BLaER1 treated with 17β-estradiol and CSF1 and Interleukin-3, amounts not matched to agents 10 nM and 100 nM (cell line): Measurements from ENCODE around the gene STRN.
"Not testable (repeated sequence)": the region's sequence is repeated elsewhere in the genome, so short reads cannot be mapped to it uniquely, and the experiment has no call there.

ENCODE experiments used
- H3K27ac ChIP-seq, 11 experiments: shearing (Covaris generic); formaldehyde crosslinking; 2 replicates each; pipeline ENCODE4 v1.8.1; 2022
- H3K27me3 ChIP-seq, 11 experiments: shearing (Covaris generic); formaldehyde crosslinking; 2 replicates each; pipeline ENCODE4 v1.8.1; 2022
- H3K36me3 ChIP-seq, 11 experiments: shearing (Covaris generic); formaldehyde crosslinking; 2 replicates each; pipeline ENCODE4 v1.8.1; 2022
- H3K4me1 ChIP-seq, 10 experiments: shearing (Covaris generic); formaldehyde crosslinking; 2 replicates each; pipeline ENCODE4 v1.8.1; 2022
- H3K4me2 ChIP-seq, 11 experiments: shearing (Covaris generic); formaldehyde crosslinking; 2 replicates each; pipeline ENCODE4 v1.8.1; 2022
- H3K4me3 ChIP-seq, 10 experiments: shearing (Covaris generic); formaldehyde crosslinking; 2 replicates each; pipeline ENCODE4 v1.8.1; 2022
- H3K9ac ChIP-seq, 11 experiments: shearing (Covaris generic); formaldehyde crosslinking; 2 replicates each; pipeline ENCODE4 v1.8.1; 2022
- H3K9me3 ChIP-seq, 11 experiments: shearing (Covaris generic); formaldehyde crosslinking; replicated peaks in 1 of 11; 2 replicates each; pipeline ENCODE4 v1.8.1; 2022
- H4K20me1 ChIP-seq, 11 experiments: shearing (Covaris generic); formaldehyde crosslinking; 2 replicates each; pipeline ENCODE4 v1.8.1; 2022
- Cebpa-rat ChIP-seq, 11 experiments: shearing (Covaris generic); IDR thresholded peaks; 2 replicates each; pipeline ENCODE4 v1.8.1; 2022

The STRN gene

DNA sequence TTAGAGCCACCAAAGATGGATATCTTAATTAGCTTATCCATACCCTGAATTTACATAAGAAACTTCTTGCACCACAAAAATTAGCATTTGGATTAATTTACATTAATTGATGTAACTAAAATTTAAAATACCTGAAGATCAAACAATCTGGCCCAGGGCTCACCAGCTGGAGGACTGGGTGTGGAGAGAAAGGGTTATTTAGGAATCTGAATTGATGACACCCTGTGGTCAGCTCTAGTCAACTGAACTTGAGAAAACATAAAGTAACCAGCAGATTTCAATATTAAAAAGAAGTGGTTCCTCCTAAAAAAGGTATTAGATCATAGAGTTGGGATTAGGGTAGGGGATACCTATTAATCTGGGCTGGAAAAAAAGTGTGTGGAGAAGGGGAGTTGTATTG is 122.5 kb downstream of the STRN start:
- H3K36me3 ChIP-seq: peaks cover 11 to 57% (median 27%) of the 10 kb centered on the region in 11 experiments; a peak in 21 of 22 replicates
- H4K20me1 ChIP-seq: no peaks in the 10 kb centered on the region
- H3K4me3 ChIP-seq: no peak overlapping the region
- H3K27me3 ChIP-seq: no peaks in the 10 kb centered on the region
- no peaks in the 10 kb centered on the region for H3K9me3 ChIP-seq
- no peak overlapping the region for H3K9ac ChIP-seq
- no peak overlapping the region for H3K4me2 ChIP-seq
- TF ChIP-seq Cebpa-rat (IDR thresholded peaks at IDR 0.05): no peak
- H3K27ac ChIP-seq: no peak overlapping the region
- H3K4me1 ChIP-seq: no peaks in the 10 kb centered on the region

DNA sequence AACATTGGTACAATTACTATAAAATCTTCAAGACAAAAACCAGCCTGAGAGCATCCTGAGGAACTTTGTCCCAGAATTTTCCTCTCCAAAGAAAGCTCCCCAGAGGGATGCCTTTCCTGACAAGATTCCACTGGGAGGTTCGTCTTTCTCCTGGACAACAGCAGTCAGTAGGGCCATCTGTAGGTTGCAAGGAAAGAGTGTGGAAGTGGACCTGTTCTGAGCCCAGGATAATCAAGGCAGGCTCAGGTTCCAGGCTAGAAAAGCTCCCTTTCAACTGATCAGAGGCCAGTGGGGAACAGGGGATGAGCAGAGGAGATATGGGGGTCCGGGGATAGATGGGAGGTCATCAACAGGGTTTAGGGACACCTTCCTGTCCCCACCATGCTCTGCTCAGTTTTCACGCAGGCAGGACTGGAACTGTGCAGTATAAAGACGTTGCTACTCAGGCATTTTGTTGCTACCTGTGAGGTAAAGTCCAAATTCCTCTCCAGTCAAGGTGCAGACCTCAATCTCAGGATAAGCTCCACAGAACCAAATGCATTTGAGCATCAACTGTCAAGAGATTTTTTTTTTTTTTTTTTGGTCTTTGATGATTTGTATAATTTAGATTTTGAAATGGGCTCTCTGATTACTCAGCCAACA is 126.2 kb downstream of the STRN start:
- peaks cover 0 to 30% (median 12%) of the 10 kb centered on the region in 11 experiments; a peak in 9 of 22 replicates for H3K36me3 ChIP-seq
- no peaks in the 10 kb centered on the region for H3K27me3 ChIP-seq
- no peak for TF ChIP-seq Cebpa-rat (IDR thresholded peaks at IDR 0.05)
- H3K27ac ChIP-seq: no peak overlapping the region
- no peak overlapping the region for H3K9ac ChIP-seq
- H3K4me3 ChIP-seq: no peak overlapping the region
- 0 out of 22 replicates have a peak, but pooled peaks cover 0 to 4% (median 0%) of the 10 kb centered on the region in 11 experiments for H3K9me3 ChIP-seq
- no peaks in the 10 kb centered on the region for H4K20me1 ChIP-seq
- H3K4me2 ChIP-seq: no peak overlapping the region
- no peaks in the 10 kb centered on the region for H3K4me1 ChIP-seq

- Histone ChIP-seq H3K36me3 (no peaks in the 10 kb centered on the region), H3K9ac (no peak overlapping the region), H3K27me3 (no peaks in the 10 kb centered on the region), H3K4me3 (no peak overlapping the region), H3K4me1 (no peaks in the 10 kb centered on the region), H3K27ac (no peak overlapping the region), H4K20me1 (no peaks in the 10 kb centered on the region), H3K9me3 (peaks cover 0 to 13% (median 0%) of the 10 kb centered on the region in 11 experiments; a peak in 5 of 22 replicates), H3K4me2 (no peak overlapping the region)
- no peak for TF ChIP-seq Cebpa-rat (IDR thresholded peaks at IDR 0.05)
Measured at GRCh38 chr2:36834731-36835524, 131.4 kb downstream of the STRN start.

DNA sequence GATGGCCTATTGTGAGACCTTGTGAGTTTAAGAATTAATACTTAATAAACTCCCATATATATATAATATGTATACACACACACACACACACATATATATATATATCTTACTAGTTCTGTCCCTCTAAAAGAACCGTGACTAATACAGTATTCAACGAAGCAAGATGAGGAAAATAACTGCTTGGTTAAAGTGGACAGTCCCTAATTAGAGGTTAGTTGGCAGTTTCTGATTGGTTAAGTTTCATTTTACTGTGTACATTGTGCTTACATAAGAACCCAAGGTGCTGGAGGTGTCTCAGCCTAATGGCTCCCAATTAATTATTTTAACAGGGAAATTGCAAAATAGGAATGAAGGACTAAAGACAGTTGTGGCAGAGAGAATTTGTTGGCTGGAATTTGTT is 132.1 kb downstream of the STRN start:
- Histone ChIP-seq H3K4me3 (no peak overlapping the region), H3K4me2 (no peak overlapping the region), H3K27me3 (no peaks in the 10 kb centered on the region), H3K9ac (no peak overlapping the region), H3K9me3 (peaks cover 0 to 13% (median 0%) of the 10 kb centered on the region in 11 experiments; a peak in 5 of 22 replicates), H4K20me1 (no peaks in the 10 kb centered on the region), H3K4me1 (no peaks in the 10 kb centered on the region), H3K27ac (no peak overlapping the region), H3K36me3 (no peaks in the 10 kb centered on the region)
- TF ChIP-seq Cebpa-rat (IDR thresholded peaks at IDR 0.05): no peak

DNA sequence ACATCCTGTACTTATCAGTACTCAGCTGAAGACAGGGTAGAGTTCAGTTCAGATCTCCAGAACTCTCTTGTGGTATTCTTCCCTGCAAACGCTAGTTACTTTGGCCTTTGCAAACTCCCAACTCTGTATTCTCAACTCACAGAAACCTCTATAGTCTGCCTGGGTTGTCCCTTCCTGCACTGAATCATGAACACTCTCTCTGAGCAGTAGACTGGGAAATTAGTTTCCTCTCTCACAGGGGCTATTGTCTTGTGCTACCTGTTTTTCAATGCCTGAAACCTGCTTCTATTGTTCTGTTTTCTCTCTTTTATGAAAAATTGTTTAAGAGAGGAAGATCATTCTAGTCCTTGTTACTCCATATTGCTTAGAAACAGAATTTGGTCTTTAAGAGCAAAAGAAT is 135.2 kb downstream of the STRN start:
- Histone ChIP-seq H3K4me3 (no peak overlapping the region), H3K27ac (no peak overlapping the region), H3K36me3 (no peaks in the 10 kb centered on the region), H3K4me2 (no peak overlapping the region), H3K4me1 (no peaks in the 10 kb centered on the region), H3K27me3 (no peaks in the 10 kb centered on the region), H3K9ac (no peak overlapping the region), H3K9me3 (peaks cover 0 to 11% (median 0%) of the 10 kb centered on the region in 11 experiments; a peak in 5 of 22 replicates), H4K20me1 (no peaks in the 10 kb centered on the region)
- no peak for TF ChIP-seq Cebpa-rat (IDR thresholded peaks at IDR 0.05)

DNA sequence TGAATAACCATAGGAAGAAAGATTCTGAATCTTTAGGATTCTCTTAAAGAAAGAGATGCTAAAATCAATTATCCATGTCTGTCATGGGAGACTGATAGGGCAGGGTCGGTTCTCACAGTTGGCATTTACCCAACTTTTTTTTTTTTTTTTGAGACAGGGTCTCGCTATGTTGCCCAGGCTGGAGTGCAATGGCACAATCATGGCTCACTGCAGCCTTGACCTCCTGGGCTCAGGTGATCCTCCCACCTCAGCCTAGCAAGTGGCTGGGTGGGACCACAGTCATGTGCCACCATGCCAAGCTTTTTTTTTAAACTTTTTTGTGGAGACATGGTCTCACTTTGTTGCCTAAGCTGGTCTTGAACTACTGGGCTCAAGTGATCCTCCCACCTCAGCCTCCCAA is 141.7 kb downstream of the STRN start:
- not testable (repeated sequence) for H3K4me1 ChIP-seq, H3K36me3 ChIP-seq, H3K4me2 ChIP-seq, H3K9me3 ChIP-seq, H4K20me1 ChIP-seq, H3K9ac ChIP-seq, H3K27me3 ChIP-seq, H3K4me3 ChIP-seq, H3K27ac ChIP-seq

DNA sequence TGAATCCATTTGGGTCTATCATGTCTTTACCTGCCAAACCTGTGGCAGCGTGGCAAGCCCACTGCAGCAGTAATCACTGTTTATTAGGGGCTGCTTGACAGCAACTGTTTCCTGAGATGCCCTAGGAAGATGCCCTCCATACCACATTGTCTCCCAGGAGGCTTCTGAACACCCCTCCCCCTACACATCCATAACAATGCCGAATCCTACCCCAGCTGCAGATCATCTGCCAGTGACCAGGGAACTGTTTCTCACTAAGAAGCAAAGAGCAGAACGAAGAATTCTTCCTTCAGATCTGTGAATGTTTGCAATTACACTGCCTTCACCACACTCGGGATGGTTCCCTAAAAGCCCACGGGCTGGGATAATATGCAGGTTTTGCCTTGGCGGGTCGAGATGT is 142.1 kb downstream of the STRN start:
- H3K4me3 ChIP-seq: no peak overlapping the region

GRCh38 chr2:36823862-36824261 is 142.5 kb downstream of the STRN start:
- Histone ChIP-seq H3K27ac (no peak overlapping the region), H4K20me1 (no peaks in the 10 kb centered on the region), H3K4me1 (peaks cover 0 to 6% (median 0%) of the 10 kb centered on the region in 10 experiments; a peak in 1 of 20 replicates), H3K4me3 (no peak overlapping the region), H3K4me2 (no peak overlapping the region), H3K36me3 (no peaks in the 10 kb centered on the region), H3K27me3 (no peaks in the 10 kb centered on the region), H3K9ac (no peak overlapping the region), H3K9me3 (no peaks in the 10 kb centered on the region)
- TF ChIP-seq Cebpa-rat (IDR thresholded peaks at IDR 0.05): no peak

More for the DNA sequence above, 142.1 kb downstream of the STRN start:
- Histone ChIP-seq H3K36me3 (no peaks in the 10 kb centered on the region), H3K4me1 (peaks cover 0 to 6% (median 0%) of the 10 kb centered on the region in 10 experiments; a peak in 1 of 20 replicates), H3K27ac (no peak overlapping the region), H4K20me1 (no peaks in the 10 kb centered on the region), H3K9me3 (no peaks in the 10 kb centered on the region), H3K27me3 (no peaks in the 10 kb centered on the region), H3K9ac (no peak overlapping the region), H3K4me2 (no peak overlapping the region)
- TF ChIP-seq Cebpa-rat (IDR thresholded peaks at IDR 0.05): no peak

DNA sequence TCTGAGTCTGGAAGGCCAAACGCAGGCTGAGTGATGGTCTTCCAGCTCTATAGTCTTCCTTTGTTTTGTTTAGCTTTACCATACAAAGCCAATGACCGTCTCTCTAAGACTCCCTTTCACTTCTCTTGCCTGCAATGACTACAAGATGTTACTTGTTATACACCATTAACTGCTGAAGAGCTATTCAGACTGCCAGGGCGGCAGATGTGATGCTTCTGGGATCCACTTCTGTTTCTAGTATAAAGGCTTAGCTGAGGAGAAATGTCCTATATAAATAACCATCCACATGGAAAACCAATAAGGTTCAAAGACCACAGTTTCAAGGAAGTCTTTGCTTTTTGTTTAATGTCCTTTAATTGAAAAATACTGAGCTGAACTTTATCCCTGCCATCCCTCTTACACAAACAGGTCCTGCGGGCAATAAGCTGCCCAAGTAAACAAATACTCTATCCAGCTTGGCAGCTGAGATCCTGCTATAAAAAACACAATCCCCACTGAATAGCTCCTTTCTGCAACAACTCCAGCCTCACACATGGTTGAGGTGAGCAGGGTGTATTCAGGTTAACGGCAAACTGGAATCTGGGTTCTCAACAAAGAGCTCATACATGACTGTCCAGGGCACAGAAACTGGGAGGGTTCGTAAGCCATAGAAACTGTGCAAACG is 145.3 kb downstream of the STRN start:
- Histone ChIP-seq H3K4me3 (no peak overlapping the region), H4K20me1 (no peaks in the 10 kb centered on the region), H3K9ac (no peak overlapping the region), H3K9me3 (no peaks in the 10 kb centered on the region), H3K4me2 (no peak overlapping the region), H3K4me1 (peaks cover 0 to 7% (median 5%) of the 10 kb centered on the region in 10 experiments; a peak in 5 of 20 replicates), H3K36me3 (no peaks in the 10 kb centered on the region), H3K27ac (no peak overlapping the region), H3K27me3 (no peaks in the 10 kb centered on the region)
- no peak for TF ChIP-seq Cebpa-rat (IDR thresholded peaks at IDR 0.05)
